H1 (cell line): ENCODE data around the gene CELF2. TPM values are rescaled to one million over a fixed set of nuclear protein-coding genes. Genes with fewer than 3 reads are reported as not detected.

ENCODE experiments used
- BCL11A ChIP-seq, 2 experiments: IDR thresholded peaks; one replicate each; pipeline ENCODE4 v1.6.1; 2011; ENCODE audit warnings: low read depth in 2 of 2, low read length in 2 of 2, mild to moderate bottlenecking in 2 of 2
- HDAC6 ChIP-seq: IDR thresholded peaks from one replicate; pipeline ENCODE4 v1.7.1; 2012; ENCODE audit warnings: low read depth, mild to moderate bottlenecking, inconsistent platforms, low read length, moderate library complexity
- USF2 ChIP-seq: IDR thresholded peaks from 2 replicates; pipeline ENCODE4 v1.6.1; 2011; ENCODE audit warnings: low read length, improper control_type of control experiment
- polyA plus RNA-seq, 7 experiments: library from polyadenylated mRNA; depleted of rRNA in 3 of 7; stranded (reverse) in 5 of 7; unstranded in 2 of 7; fragments of >200 nt in 5 of 7; fragments of 200-250 nt in 2 of 7; gene quantifications; 1 replicate in 5 of 7; 2 replicates in 1 of 7; 4 replicates in 1 of 7; pipeline versions ENCODE4 v1.2.1 to v1.2.3, GENCODE V29; 2011 to 2013; ENCODE audit warnings: missing spikeins in 2 of 7, mixed read lengths in 2 of 7
- total RNA-seq: library from RNA; stranded (reverse); fragmentation: NEBNext Ultra II Directional; extraction: Animal tissue kit (Norgen Biotek cat#: 25700); gene quantifications from 2 replicates; pipeline ENCODE4 v1.2.1, GENCODE V29; 2021

The CELF2 gene
- total and polyA plus RNA-seq, 2 of the 8 experiments (the other 6 are each of a cell fraction or from before 2014, with no cell fraction given): 18.3 to 22.7 TPM

GRCh38 chr10:11085545-11085944 lies 67.9 kb downstream of the CELF2 start (continued):
- TF ChIP-seq BCL11A (IDR thresholded peaks at IDR 0.05; ENCODE audit: low read depth in 2 of 2, low read length in 2 of 2): no peak
- TF ChIP-seq USF2: no peak
- TF ChIP-seq HDAC6: no peak
